Measurements from ENCODE around the gene STX17. TPM values are rescaled to one million over a fixed set of nuclear protein-coding genes. Genes with fewer than 3 reads are reported as not detected.
A peak's percentile ranks its signal among the peaks of the same experiment; 100 is the strongest.

STX17 gene
- total RNA-seq, 1 experiment from 2014 or later: 24.6 TPM

- peak; percentile 63 for TF ChIP-seq SP1 (IDR thresholded peaks at IDR 0.05; ENCODE audit: low read depth)
- no peak for TF ChIP-seq SRF (IDR thresholded peaks at IDR 0.05; ENCODE audit: low read depth)
These were observed 60.3 kb downstream of the STX17 start (continued) for GRCh38 chr9:99966716-99967115.

DNA sequence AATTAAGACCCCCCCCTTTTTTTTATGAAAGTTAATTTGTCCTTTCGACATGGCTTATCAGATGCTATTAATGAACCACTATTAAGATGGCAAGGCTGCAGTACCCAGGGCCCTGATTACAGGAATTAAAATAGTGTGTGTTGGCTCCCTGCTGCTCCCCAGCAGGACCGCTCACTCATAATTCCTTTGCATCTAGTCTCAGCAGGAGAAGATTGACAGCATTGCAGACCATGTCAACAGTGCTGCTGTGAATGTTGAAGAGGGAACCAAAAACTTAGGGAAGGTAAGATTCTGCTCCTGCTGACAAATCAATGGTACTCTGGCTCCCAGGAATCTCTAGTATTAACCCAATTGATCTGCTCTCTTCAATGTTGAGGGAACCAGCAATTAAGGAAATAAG is 61.0 kb downstream of the STX17 start:
- H3K9me3 ChIP-seq (ENCODE audit: control insufficient read depth in 1 of 2, insufficient read depth in 1 of 2, low read depth in 1 of 2, low read length in 2 of 2): no peaks in the 10 kb centered on the region
- ATAC-seq (no peak), DNase-seq (ENCODE audit: low read depth, low spot score) (no peak)
- H3K27ac ChIP-seq (ENCODE audit: low read depth, low read length): no peak overlapping the region
- CTCF ChIA-PET: no interaction called here
- no peaks in the 10 kb centered on the region for H3K27me3 ChIP-seq (ENCODE audit: insufficient read depth, low read length)
- no peak overlapping the region for H3K4me3 ChIP-seq (replicated peaks in 1 of 2; ENCODE audit: low read depth in 1 of 2, low read length in 2 of 2)
- no peak overlapping the region for H2AFZ ChIP-seq (ENCODE audit: low read depth, low read length, poor library complexity, severe bottlenecking)
- POLR2A ChIA-PET: no interaction called here
- H3K4me2 ChIP-seq (ENCODE audit: low read length): peak overlapping the region; percentile 45; the same call in 1 of the 2 replicates
- intact Hi-C loops (cut with micrococcal nuclease): loop anchor here (10.0 kb wide), 1 partner anchor 143 kb away; the partner anchor contains the start of gene NR4A3
- RAD21 ChIA-PET (ENCODE audit: low non-redundant PET in 1 of 2, low total read pairs in 2 of 2, uncharacterized antibody in 2 of 2, unreplicated experiment in 2 of 2): no interaction called here
- H3K4me1 ChIP-seq (ENCODE audit: control insufficient read depth in 1 of 2, insufficient read depth in 2 of 2, low read length in 2 of 2): peaks cover 15 to 18% of the 10 kb centered on the region in 2 experiments
- H3K9me2 ChIP-seq (ENCODE audit: insufficient read depth): no peaks in the 10 kb centered on the region
- no peak overlapping the region; the same call in 1 of the 2 replicates for H3K9ac ChIP-seq (ENCODE audit: low read length)
- H4K20me1 ChIP-seq (ENCODE audit: insufficient read depth): no peaks in the 10 kb centered on the region
- H3K36me3 ChIP-seq (ENCODE audit: control insufficient read depth in 1 of 2, insufficient read depth in 2 of 2, low read length in 2 of 2): no peaks in the 10 kb centered on the region
- TF ChIP-seq REST (IDR thresholded peaks at IDR 0.05; ENCODE audit: low read depth) (no peak), SRF (IDR thresholded peaks at IDR 0.05; ENCODE audit: low read depth) (no peak), JUND (IDR thresholded peaks at IDR 0.05) (no peak), POLR2AphosphoS5 (IDR thresholded peaks at IDR 0.05; ENCODE audit: low read depth, low read length) (no peak), SIN3A (IDR thresholded peaks at IDR 0.05; ENCODE audit: low read depth) (no peak), ZFX (IDR thresholded peaks at IDR 0.05) (no peak), FOSL1 (IDR thresholded peaks at IDR 0.05; ENCODE audit: low read depth) (no peak), RAD21 (IDR thresholded peaks at IDR 0.05; ENCODE audit: low read depth) (no peak), EZH2phosphoT487 (IDR thresholded peaks at IDR 0.05; ENCODE audit: borderline replicate concordance) (no peak), ELF1 (IDR thresholded peaks at IDR 0.05; ENCODE audit: borderline replicate concordance, low read depth) (no peak), POLR2A (IDR thresholded peaks at IDR 0.05; ENCODE audit: borderline replicate concordance, extremely low read depth, insufficient read depth, insufficient read length) (no peak), YY1 (IDR thresholded peaks at IDR 0.05; ENCODE audit: extremely low read depth, insufficient replicate concordance, low read depth, low read length) (no peak), ZNF274 (IDR thresholded peaks at IDR 0.05; ENCODE audit: low read depth, low read length) (no peak), TCF7L2 (IDR thresholded peaks at IDR 0.05; ENCODE audit: borderline replicate concordance, extremely low read depth, insufficient read depth, insufficient read length) (no peak)
- TF ChIP-seq, protein P1, sequence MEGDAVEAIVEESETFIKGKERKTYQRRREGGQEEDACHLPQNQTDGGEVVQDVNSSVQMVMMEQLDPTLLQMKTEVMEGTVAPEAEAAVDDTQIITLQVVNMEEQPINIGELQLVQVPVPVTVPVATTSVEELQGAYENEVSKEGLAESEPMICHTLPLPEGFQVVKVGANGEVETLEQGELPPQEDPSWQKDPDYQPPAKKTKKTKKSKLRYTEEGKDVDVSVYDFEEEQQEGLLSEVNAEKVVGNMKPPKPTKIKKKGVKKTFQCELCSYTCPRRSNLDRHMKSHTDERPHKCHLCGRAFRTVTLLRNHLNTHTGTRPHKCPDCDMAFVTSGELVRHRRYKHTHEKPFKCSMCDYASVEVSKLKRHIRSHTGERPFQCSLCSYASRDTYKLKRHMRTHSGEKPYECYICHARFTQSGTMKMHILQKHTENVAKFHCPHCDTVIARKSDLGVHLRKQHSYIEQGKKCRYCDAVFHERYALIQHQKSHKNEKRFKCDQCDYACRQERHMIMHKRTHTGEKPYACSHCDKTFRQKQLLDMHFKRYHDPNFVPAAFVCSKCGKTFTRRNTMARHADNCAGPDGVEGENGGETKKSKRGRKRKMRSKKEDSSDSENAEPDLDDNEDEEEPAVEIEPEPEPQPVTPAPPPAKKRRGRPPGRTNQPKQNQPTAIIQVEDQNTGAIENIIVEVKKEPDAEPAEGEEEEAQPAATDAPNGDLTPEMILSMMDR (IDR thresholded peaks at IDR 0.05 in 2 of 3, conservative IDR thresholded peaks at IDR 0.05 in 1 of 3; ENCODE audit: borderline replicate concordance in 1 of 3, insufficient read depth in 1 of 3, low read depth in 2 of 3, low read length in 2 of 3): no peak
- TF ChIP-seq, protein P2, sequence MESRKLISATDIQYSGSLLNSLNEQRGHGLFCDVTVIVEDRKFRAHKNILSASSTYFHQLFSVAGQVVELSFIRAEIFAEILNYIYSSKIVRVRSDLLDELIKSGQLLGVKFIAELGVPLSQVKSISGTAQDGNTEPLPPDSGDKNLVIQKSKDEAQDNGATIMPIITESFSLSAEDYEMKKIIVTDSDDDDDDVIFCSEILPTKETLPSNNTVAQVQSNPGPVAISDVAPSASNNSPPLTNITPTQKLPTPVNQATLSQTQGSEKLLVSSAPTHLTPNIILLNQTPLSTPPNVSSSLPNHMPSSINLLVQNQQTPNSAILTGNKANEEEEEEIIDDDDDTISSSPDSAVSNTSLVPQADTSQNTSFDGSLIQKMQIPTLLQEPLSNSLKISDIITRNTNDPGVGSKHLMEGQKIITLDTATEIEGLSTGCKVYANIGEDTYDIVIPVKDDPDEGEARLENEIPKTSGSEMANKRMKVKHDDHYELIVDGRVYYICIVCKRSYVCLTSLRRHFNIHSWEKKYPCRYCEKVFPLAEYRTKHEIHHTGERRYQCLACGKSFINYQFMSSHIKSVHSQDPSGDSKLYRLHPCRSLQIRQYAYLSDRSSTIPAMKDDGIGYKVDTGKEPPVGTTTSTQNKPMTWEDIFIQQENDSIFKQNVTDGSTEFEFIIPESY (IDR thresholded peaks at IDR 0.05; ENCODE audit: extremely low read depth, insufficient replicate concordance, low read length): no peak
- BruUV-seq (replicated peaks): no TSS peak
- no peaks in the 10 kb centered on the region for H3K79me2 ChIP-seq (ENCODE audit: insufficient read depth, low read length)
